GM12878 (cell line): ENCODE data around the gene DSC3. TPM values are rescaled to one million over a fixed set of nuclear protein-coding genes. Genes with fewer than 3 reads are reported as not detected.

Experiments used
- ATAC-seq: fragments of 200-7000 bp; cut with Tn5 transposase; 3 replicates; pipeline ENCODE4 v1.9.1; 2020; ENCODE audit warnings: mild to moderate bottlenecking, moderate library complexity
- BruUV-seq: library from RNA; stranded (reverse); fragments of 400-500 nt; replicated peaks from 2 replicates; lab custom pipeline; 2021; lab: Mats Ljungman, UMichigan
- CTCF ChIA-PET: fragments of 300-600 bp; sonication (Branson Sonifier 250); formaldehyde crosslinking; extraction: SDS; loops from one replicate; lab custom pipeline; 2021; ENCODE audit warnings: inconsistent platforms; lab: Yijun Ruan, JAX
- POLR2A ChIA-PET: fragments of 350-600 bp; formaldehyde crosslinking; extraction: SDS; loops from one replicate; lab custom pipeline; 2021; ENCODE audit warnings: inconsistent platforms; lab: Charles Lee
- RAD21 ChIA-PET: fragments of 300-600 bp; sonication (Branson Sonifier 250); formaldehyde crosslinking; loops from one replicate; lab custom pipeline; 2023; ENCODE audit warnings: antibody characterized with exemption; ENCODE audit not compliant: unreplicated experiment; lab: Charles Lee
- SMC1A ChIA-PET: fragments of 300-600 bp; sonication (Branson Sonifier 250); formaldehyde crosslinking; loops from one replicate; lab custom pipeline; 2023; ENCODE audit not compliant: unreplicated experiment, uncharacterized antibody; lab: Charles Lee
- DNase-seq: peaks from one replicate; pipeline ENCODE4 v3.0.0-alpha.2; 2011; ENCODE audit warnings: low read depth, low spot score
- FAIRE-seq: peaks from 3 replicates; lab custom pipeline; 2011; peaks lifted over from hg19 to GRCh38; lab: Jason Lieb, UNC
- H2AFZ ChIP-seq: 2 replicates; pipeline ENCODE4 v1.6.0; 2011; ENCODE audit warnings: low read depth, low read length, control low read depth; ENCODE audit not compliant: control insufficient read depth
- H3K27ac ChIP-seq: 2 replicates; pipeline ENCODE4 v1.5.1; 2011; ENCODE audit warnings: control low read depth; ENCODE audit not compliant: control insufficient read depth, insufficient read depth
- H3K27me3 ChIP-seq, 2 experiments: replicated peaks in 1 of 2; 2 replicates each; pipeline versions ENCODE4 v1.6.0 to v1.6.1; 2011; ENCODE audit warnings: low read length in 1 of 2; ENCODE audit not compliant: control insufficient read depth in 2 of 2, insufficient read depth in 2 of 2
- H3K36me3 ChIP-seq, 2 experiments: 2 replicates each; pipeline ENCODE4 v1.5.1; 2011; ENCODE audit warnings: low read length in 1 of 2; ENCODE audit not compliant: control insufficient read depth in 2 of 2, insufficient read depth in 2 of 2
- H3K4me1 ChIP-seq: 2 replicates; pipeline ENCODE4 v1.6.1; 2011; ENCODE audit warnings: mild to moderate bottlenecking, low read length, moderate library complexity, mixed read lengths; ENCODE audit not compliant: control insufficient read depth, insufficient read depth
- H3K4me2 ChIP-seq: 2 replicates; pipeline ENCODE4 v1.6.0; 2011; ENCODE audit warnings: control low read depth; ENCODE audit not compliant: control insufficient read depth, insufficient read depth
- H3K4me3 ChIP-seq: fragments of 200-600 bp; sonication (generic); 2 replicates; pipeline ENCODE4 v1.5.1; 2016
- H3K79me2 ChIP-seq: 2 replicates; pipeline ENCODE4 v1.6.0; 2011; ENCODE audit warnings: low read length; ENCODE audit not compliant: control insufficient read depth, insufficient read depth
- H3K9ac ChIP-seq: 2 replicates; pipeline ENCODE4 v1.8.0; 2011; ENCODE audit warnings: low read length, control low read depth, mixed read lengths; ENCODE audit not compliant: control insufficient read depth, insufficient read depth
- H3K9me3 ChIP-seq: replicated peaks from 3 replicates; pipeline ENCODE4 v1.5.1; 2011; ENCODE audit warnings: mild to moderate bottlenecking, low read length; ENCODE audit not compliant: control insufficient read depth, insufficient read depth
- H4K20me1 ChIP-seq: 2 replicates; pipeline ENCODE4 v1.6.0; 2011; ENCODE audit not compliant: control insufficient read depth, insufficient read depth
- BACH1 ChIP-seq: fragments of 450-650 bp; IDR thresholded peaks from 2 replicates; pipeline ENCODE4 v1.6.1; 2017; ENCODE audit warnings: mild to moderate bottlenecking, borderline replicate concordance
- CBFB ChIP-seq: IDR thresholded peaks from 2 replicates; pipeline ENCODE4 v1.6.1; 2016; ENCODE audit warnings: antibody characterized with exemption, low read depth
- CHD1 ChIP-seq: IDR thresholded peaks from 2 replicates; pipeline ENCODE4 v1.6.1; 2012; ENCODE audit warnings: low read depth, low read length, improper control_type of control experiment
- CREM ChIP-seq: IDR thresholded peaks from 2 replicates; pipeline ENCODE4 v1.6.1; 2014; ENCODE audit warnings: antibody characterized with exemption, low read depth
- CUX1 ChIP-seq: IDR thresholded peaks from 2 replicates; pipeline ENCODE4 v1.6.1; 2012; ENCODE audit warnings: improper control_type of control experiment, low read depth, low read length; ENCODE audit not compliant: insufficient replicate concordance
- GABPA ChIP-seq: IDR thresholded peaks from 2 replicates; pipeline ENCODE4 v1.6.1; 2014; ENCODE audit warnings: antibody characterized with exemption, low read depth, mild to moderate bottlenecking, inconsistent platforms
- HDGF ChIP-seq: fragments of 450-650 bp; IDR thresholded peaks from 2 replicates; pipeline ENCODE4 v1.6.1; 2016; ENCODE audit warnings: antibody characterized with exemption
- MAX ChIP-seq: IDR thresholded peaks from 2 replicates; pipeline ENCODE4 v1.6.1; 2012; ENCODE audit warnings: low read depth, low read length, improper control_type of control experiment
- MXI1 ChIP-seq: fragments of 150-350 bp; IDR thresholded peaks from 2 replicates; pipeline ENCODE4 v1.6.1; 2011; ENCODE audit warnings: low read depth, mild to moderate bottlenecking, inconsistent platforms, low read length, improper control_type of control experiment
- MYB ChIP-seq: fragments of 150-350 bp; IDR thresholded peaks from 2 replicates; pipeline ENCODE4 v1.6.1; 2014; ENCODE audit warnings: mild to moderate bottlenecking, low read depth, low read length, borderline replicate concordance
- RCOR1 ChIP-seq: conservative IDR thresholded peaks from 2 replicates; pipeline ENCODE4 v1.6.1; 2012; ENCODE audit warnings: low read depth, low read length, improper control_type of control experiment
- STAT1 ChIP-seq: fragments of 450-650 bp; conservative IDR thresholded peaks from 2 replicates; pipeline ENCODE4 v1.6.1; 2014; ENCODE audit warnings: antibody characterized with exemption, mild to moderate bottlenecking
- YBX1 ChIP-seq: fragments of 450-650 bp; IDR thresholded peaks from 2 replicates; pipeline ENCODE4 v1.6.1; 2016; ENCODE audit warnings: antibody characterized with exemption
- ZNF687 ChIP-seq: fragments of 450-650 bp; IDR thresholded peaks from 2 replicates; pipeline ENCODE4 v1.6.1; 2017; ENCODE audit warnings: mild to moderate bottlenecking, moderate library complexity
- WGBS: methylation state at CpG from one replicate; pipeline ENCODE4 v1.1.6; 2016; ENCODE audit warnings: low lambda C conversion rate; ENCODE audit not compliant: insufficient replicate concordance, insufficient coverage; ENCODE audit errors: missing lambda C conversion rate; 5-methylcytosine and 5-hydroxymethylcytosine counted together
- in situ Hi-C: fragments of 300-500 bp; cut with MboI; formaldehyde crosslinking; loops from 9 replicates; pipeline ENCODE4 v1.14.3; 2018; ENCODE audit warnings: mixed read lengths
- intact Hi-C: fragments of 100-400 bp; cut with micrococcal nuclease; formaldehyde crosslinking; loops from one replicate; pipeline ENCODE4 v1.14.2; 2022; ENCODE audit not compliant: unreplicated experiment
- polyA plus RNA-seq, 11 experiments: library from polyadenylated mRNA; depleted of rRNA in 4 of 11; unstranded in 6 of 11; stranded (reverse) in 5 of 11; fragments of >200 nt; fragmentation: Nextera tagmentation in 4 of 11; fragmentation: Illumina TruSeq in 1 of 11; extraction: Ambion mirVana in 4 of 11; extraction: Trizol in 1 of 11; gene quantifications; 1 replicate in 1 of 11; 2 replicates in 10 of 11; pipeline versions ENCODE4 v1.2.1 to v1.2.3, GENCODE V29; 2011 to 2016; ENCODE audit warnings: inconsistent platforms in 2 of 11, missing spikeins in 2 of 11, low read depth in 1 of 11
- total RNA-seq, 4 experiments: library from RNA; depleted of rRNA in 3 of 4; stranded (reverse); fragments of >200 nt in 3 of 4; fragmentation: Illumina TruSeq in 1 of 4; extraction: Trizol in 1 of 4; gene quantifications; 2 replicates each; pipeline versions ENCODE4 v1.2.1 to v1.2.3, GENCODE V29; 2013 to 2021

The DSC3 gene
- total and polyA plus RNA-seq, 10 of the 15 experiments (the other 5 are each of a cell fraction or from before 2014, with no cell fraction given) = 0.01 to 2.9 (median 1.6) TPM

GRCh38 chr18:30997223-30997622 is 45.3 kb downstream of the DSC3 start (continued):
- no peak for TF ChIP-seq ZNF687

GRCh38 chr18:30992231-30992630 is 50.3 kb downstream of the DSC3 start:
- Histone ChIP-seq H3K4me2 (no peak overlapping the region), H2AFZ (no peak overlapping the region), H3K4me1 (no peaks in the 10 kb centered on the region), H3K27me3 (no peaks in the 10 kb centered on the region; a peak in 1 of 4 replicates), H4K20me1 (no peaks in the 10 kb centered on the region), H3K9me3 (no peaks in the 10 kb centered on the region), H3K9ac (no peak overlapping the region), H3K27ac (no peak overlapping the region), H3K36me3 (no peaks in the 10 kb centered on the region), H3K4me3 (no peak overlapping the region), H3K79me2 (no peaks in the 10 kb centered on the region)
- no TSS peak for BruUV-seq
- SMC1A ChIA-PET = no interaction called here
- FAIRE-seq = no peak
- in situ Hi-C loops = no loop called here
- DNase-seq = no peak
- ATAC-seq = no peak
- POLR2A ChIA-PET = no interaction called here
- RAD21 ChIA-PET = no interaction called here
- 38% methylated on average over 2 of the region's 2 CpGs for WGBS
- CTCF ChIA-PET = interaction anchor here (1.0 kb wide), 1 partner anchor 64 kb away, joined by 4 read pairs; no protein-coding TSS in a partner anchor
- intact Hi-C loops = no loop called here
- TF ChIP-seq RCOR1 = no peak
- TF ChIP-seq BACH1 = no peak
- TF ChIP-seq CREM = no peak
- no peak for TF ChIP-seq HDGF
- no peak for TF ChIP-seq STAT1
- no peak for TF ChIP-seq CUX1
- no peak for TF ChIP-seq MYB
- no peak for TF ChIP-seq GABPA
- no peak for TF ChIP-seq CHD1
- no peak for TF ChIP-seq MXI1
- TF ChIP-seq MAX = no peak
- no peak for TF ChIP-seq YBX1
- no peak for TF ChIP-seq CBFB
